SK-N-SH (cell line): ENCODE data around the gene ID1. TPM values are rescaled to one million over a fixed set of nuclear protein-coding genes. Genes with fewer than 3 reads are reported as not detected.

Experiments used
- CTCF ChIA-PET: fragments of 300-600, 350-600 bp; formaldehyde crosslinking; extraction: SDS; loops from one replicate; lab custom pipeline; 2021; lab: Yijun Ruan, JAX
- POLR2A ChIA-PET: fragments of 350-600 bp; sonication (Branson Sonifier 250); formaldehyde crosslinking; extraction: SDS; loops from one replicate; lab custom pipeline; 2020; ENCODE audit warnings: antibody characterized with exemption, inconsistent platforms; lab: Yijun Ruan, JAX
- DNase-seq: peaks from one replicate; pipeline ENCODE4 v3.0.0; 2012
- H2AFZ ChIP-seq: fragments of 200-600 bp; sonication (generic); 2 replicates; pipeline ENCODE4 v1.8.1; 2016; ENCODE audit warnings: antibody characterized with exemption, mild to moderate bottlenecking, low read depth
- H3F3A ChIP-seq: fragments of 200-600 bp; sonication (generic); replicated peaks from 2 replicates; pipeline ENCODE3; 2016; ENCODE audit warnings: antibody characterized with exemption, mild to moderate bottlenecking; ENCODE audit not compliant: insufficient read depth
- H3K27ac ChIP-seq, 2 experiments: fragments of 200-500 bp in 1 of 2; fragments of 200-600 bp in 1 of 2; sonication (Bioruptor generic) in 1 of 2; sonication (generic), shearing (Covaris generic) in 1 of 2; 2 replicates each; pipeline versions ENCODE4 v1.5.1 to v1.6.1; 2014 to 2016; ENCODE audit warnings: low read depth in 2 of 2, inconsistent platforms in 1 of 2, low read length in 1 of 2, mild to moderate bottlenecking in 1 of 2, mixed read lengths in 1 of 2
- H3K27me3 ChIP-seq: fragments of 200-600 bp; sonication (generic), shearing (Covaris generic); 2 replicates; pipeline ENCODE4 v1.6.1; 2016; ENCODE audit warnings: mixed run types; ENCODE audit not compliant: insufficient read depth
- H3K36me3 ChIP-seq, 2 experiments: fragments of 200-500 bp in 1 of 2; fragments of 200-600 bp in 1 of 2; sonication (Bioruptor generic) in 1 of 2; sonication (generic) in 1 of 2; replicated peaks in 1 of 2; 2 replicates each; pipeline versions ENCODE3 to v1.5.1; 2014 to 2016; ENCODE audit warnings: low read length in 1 of 2, mild to moderate bottlenecking in 1 of 2; ENCODE audit not compliant: insufficient read depth in 2 of 2, control insufficient read depth in 1 of 2
- H3K4me1 ChIP-seq, 2 experiments: fragments of 200-500 bp in 1 of 2; fragments of 200-600 bp in 1 of 2; sonication (Bioruptor generic) in 1 of 2; sonication (generic), shearing (Covaris generic) in 1 of 2; 2 replicates each; pipeline versions ENCODE4 v1.5.1 to v1.6.1; 2014 to 2016; ENCODE audit warnings: low read depth in 1 of 2, low read length in 1 of 2, mixed run types in 1 of 2; ENCODE audit not compliant: insufficient read depth in 2 of 2, control insufficient read depth in 1 of 2
- H3K4me2 ChIP-seq: fragments of 200-600 bp; sonication (generic), shearing (Covaris generic); 2 replicates; pipeline ENCODE4 v1.6.1; 2017; ENCODE audit warnings: mixed run types
- H3K4me3 ChIP-seq, 2 experiments: fragments of 200-500 bp in 1 of 2; fragments of 200-600 bp in 1 of 2; sonication (Bioruptor generic) in 1 of 2; sonication (generic), shearing (Covaris generic) in 1 of 2; 2 replicates each; pipeline versions ENCODE4 v1.5.1 to v1.8.1; 2014 to 2016; ENCODE audit warnings: low read depth in 2 of 2, inconsistent platforms in 1 of 2, low read length in 1 of 2, mild to moderate bottlenecking in 1 of 2, mixed read lengths in 1 of 2, moderate library complexity in 1 of 2
- H3K79me2 ChIP-seq: fragments of 200-600 bp; sonication (generic); 2 replicates; pipeline ENCODE4 v1.8.1; 2017; ENCODE audit warnings: mild to moderate bottlenecking; ENCODE audit not compliant: insufficient read depth
- H3K9ac ChIP-seq: fragments of 200-600 bp; sonication (generic); 2 replicates; pipeline ENCODE4 v1.6.1; 2017; ENCODE audit warnings: mixed run types
- H3K9me2 ChIP-seq: fragments of 200-600 bp; sonication (generic); 2 replicates; pipeline ENCODE4 v1.6.1; 2017; ENCODE audit warnings: mixed run types
- H3K9me3 ChIP-seq: fragments of 200-600 bp; sonication (generic); 2 replicates; pipeline ENCODE4 v1.6.1; 2017; ENCODE audit warnings: mixed run types, mild to moderate bottlenecking, moderate library complexity
- H4K20me1 ChIP-seq: fragments of 200-600 bp; sonication (generic); 2 replicates; pipeline ENCODE4 v1.6.1; 2017; ENCODE audit warnings: mild to moderate bottlenecking, mixed run types; ENCODE audit not compliant: insufficient read depth
- CHD2 ChIP-seq: fragments of 150-350 bp; IDR thresholded peaks from 2 replicates; pipeline ENCODE4 v1.6.1; 2018; ENCODE audit warnings: low read length; ENCODE audit not compliant: partially characterized antibody
- EP300 ChIP-seq, 2 experiments: IDR thresholded peaks; 2 replicates each; pipeline versions ENCODE4 v1.4.0 to v1.6.1; 2012; ENCODE audit warnings: borderline replicate concordance in 1 of 2, low read depth in 1 of 2, low read length in 1 of 2
- FOXJ3 ChIP-seq: sonication (generic); formaldehyde crosslinking; IDR thresholded peaks from 2 replicates; pipeline ENCODE4 v1.5.1; 2020; ENCODE audit warnings: mild to moderate bottlenecking, missing genetic modification reagents
- JUND ChIP-seq: IDR thresholded peaks from 2 replicates; pipeline ENCODE4 v1.4.0; 2012
- MEF2A ChIP-seq: IDR thresholded peaks from 2 replicates; pipeline ENCODE4 v1.4.0; 2012; ENCODE audit warnings: low read depth, borderline replicate concordance
- POLR2AphosphoS5 ChIP-seq: IDR thresholded peaks from 2 replicates; pipeline ENCODE4 v1.6.1; 2012; ENCODE audit warnings: low read depth, low read length
- RCOR1 ChIP-seq: fragments of 150-350 bp; IDR thresholded peaks from 2 replicates; pipeline ENCODE4 v1.6.1; 2017; ENCODE audit warnings: antibody characterized with exemption, low read length
- TCF12 ChIP-seq: IDR thresholded peaks from 2 replicates; pipeline ENCODE4 v1.4.0; 2012
- TEAD4 ChIP-seq: IDR thresholded peaks from 2 replicates; pipeline ENCODE4 v1.4.0; 2012; ENCODE audit warnings: mild to moderate bottlenecking, borderline replicate concordance; ENCODE audit not compliant: insufficient read depth
- YY1 ChIP-seq: IDR thresholded peaks from 2 replicates; pipeline ENCODE4 v1.4.0; 2012; ENCODE audit warnings: low read depth, mild to moderate bottlenecking
- WGBS: methylation state at CpG from one replicate; pipeline ENCODE4 v1.1.6; 2017; ENCODE audit warnings: low lambda C conversion rate; 5-methylcytosine and 5-hydroxymethylcytosine counted together
- polyA plus RNA-seq, 3 experiments: library from polyadenylated mRNA; depleted of rRNA; stranded (reverse); fragments of >200 nt; gene quantifications; 2 replicates each; pipeline ENCODE4 v1.2.3, GENCODE V29; 2012
- TF ChIP-seq, protein P1 (sequence below): fragments of 150-350 bp; IDR thresholded peaks from 2 replicates; pipeline ENCODE4 v1.6.1; 2017; ENCODE audit warnings: antibody characterized with exemption, low read length, low read depth, borderline replicate concordance
- TF ChIP-seq, protein P2 (sequence below): IDR thresholded peaks from 2 replicates; pipeline ENCODE4 v1.4.0; 2012; ENCODE audit warnings: low read depth, borderline replicate concordance
- TF ChIP-seq, protein P3 (sequence below): fragments of 200-600 bp; sonication (generic); IDR thresholded peaks from 2 replicates; pipeline ENCODE4 v1.6.1; 2017; ENCODE audit warnings: antibody characterized with exemption, mild to moderate bottlenecking, moderate library complexity

The ID1 gene
- polyA plus RNA-seq, 1 of the 3 experiments (the other 2 are of a cell fraction), result 493 TPM

- H3K9me3 ChIP-seq, result no peaks in the 10 kb centered on the region
- 98% methylated on average over 9 of the region's 9 CpGs for WGBS
- H3K4me2 ChIP-seq, result no peak overlapping the region
- H3F3A ChIP-seq, result peaks cover 15% of the 10 kb centered on the region
- no peaks in the 10 kb centered on the region for H3K36me3 ChIP-seq
- H3K4me1 ChIP-seq, result peaks cover 11 to 12% of the 10 kb centered on the region in 2 experiments
- POLR2A ChIA-PET, result interaction anchor here (1.2 kb wide), 1 partner anchor 161 kb away, joined by 3 read pairs; no protein-coding TSS in a partner anchor
- no peaks in the 10 kb centered on the region for H4K20me1 ChIP-seq
- H2AFZ ChIP-seq, result no peak overlapping the region
- no peaks in the 10 kb centered on the region for H3K27me3 ChIP-seq
- no peak overlapping the region for H3K9ac ChIP-seq
- no peak overlapping the region for H3K4me3 ChIP-seq
- peaks cover 9% of the 10 kb centered on the region; the same call in 1 of the 2 replicates for H3K79me2 ChIP-seq
- no peak for DNase-seq
- no peak for TF ChIP-seq JUND
- TF ChIP-seq, all 33 proteins: peak for 0
- Histone ChIP-seq H3K27ac (no peak overlapping the region), H3K9me2 (no peaks in the 10 kb centered on the region)
- CTCF ChIA-PET, result interaction anchor here (1.1 to 31.0 kb wide), 4 partner anchors 8 to 34 kb away, joined by 5 to 1802 read pairs (median 6); partner anchors contain the start of gene ID1
Measured at GRCh38 chr20:31577194-31577593, 27.9 kb upstream of the ID1 start.

DNA sequence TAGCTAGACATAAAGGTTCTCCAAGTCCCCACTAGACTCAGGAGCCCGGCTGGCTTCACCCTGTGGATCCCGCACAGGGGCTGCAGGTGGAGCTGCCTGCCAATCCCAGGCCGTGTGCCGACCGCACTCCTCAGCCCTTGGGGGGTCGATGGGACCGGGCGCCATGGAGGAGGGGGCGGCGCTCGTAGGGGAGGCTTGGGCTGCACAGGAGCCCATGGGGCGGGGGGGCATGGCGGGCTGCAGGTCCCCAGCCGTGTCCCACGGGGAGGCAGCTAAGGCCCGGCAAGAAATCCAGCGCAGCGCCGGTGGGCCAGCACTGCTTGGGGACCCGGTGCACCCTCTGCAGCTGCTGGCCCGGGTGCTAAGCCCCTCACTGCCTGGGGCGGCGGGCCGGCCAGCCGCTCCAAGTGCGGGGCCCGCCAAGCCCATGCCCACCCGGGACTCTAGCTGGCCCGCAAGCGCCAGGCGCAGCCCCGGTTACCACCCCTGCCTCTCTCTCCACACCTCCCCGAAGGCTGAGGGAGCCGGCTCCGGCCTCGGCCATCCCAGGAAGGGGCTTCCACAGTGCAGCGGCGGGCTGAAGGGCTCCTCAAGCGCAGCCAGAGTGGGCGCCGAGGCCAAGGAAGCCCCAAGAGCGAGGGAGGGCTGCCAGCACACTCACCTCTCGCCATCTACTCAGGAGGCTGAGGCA, 26.5 kb upstream of the ID1 start:
- no peak overlapping the region for H2AFZ ChIP-seq
- ChIA-PET POLR2A (interaction anchor here (1.4 to 1.7 kb wide), 2 partner anchors 18 to 26 kb away, joined by 3 to 8 read pairs; partner anchors contain the start of gene ID1), CTCF (interaction anchor here (1.8 to 31.0 kb wide), 2 partner anchors 9 to 33 kb away, joined by 5 to 1802 read pairs; partner anchors contain the start of gene ID1)
- peaks cover 3 to 5% of the 10 kb centered on the region in 2 experiments; a peak in 3 of 4 replicates for H3K4me1 ChIP-seq
- H3K27me3 ChIP-seq, result no peaks in the 10 kb centered on the region
- H3K9ac ChIP-seq, result no peak overlapping the region
- no peak overlapping the region for H3K27ac ChIP-seq
- H3K4me2 ChIP-seq, result no peak overlapping the region
- TF ChIP-seq, protein P1, sequence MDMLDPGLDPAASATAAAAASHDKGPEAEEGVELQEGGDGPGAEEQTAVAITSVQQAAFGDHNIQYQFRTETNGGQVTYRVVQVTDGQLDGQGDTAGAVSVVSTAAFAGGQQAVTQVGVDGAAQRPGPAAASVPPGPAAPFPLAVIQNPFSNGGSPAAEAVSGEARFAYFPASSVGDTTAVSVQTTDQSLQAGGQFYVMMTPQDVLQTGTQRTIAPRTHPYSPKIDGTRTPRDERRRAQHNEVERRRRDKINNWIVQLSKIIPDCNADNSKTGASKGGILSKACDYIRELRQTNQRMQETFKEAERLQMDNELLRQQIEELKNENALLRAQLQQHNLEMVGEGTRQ, result no peak
- TF ChIP-seq TCF12 (no peak), MEF2A (no peak), FOXJ3 (CRISPR knock-in tag) (no peak), CHD2 (no peak), YY1 (no peak), EP300 (IDR thresholded peaks at IDR 0.05; ENCODE audit: borderline replicate concordance in 1 of 2, low read depth in 1 of 2, low read length in 1 of 2) (no peak), RCOR1 (no peak), POLR2AphosphoS5 (no peak), TEAD4 (no peak)
- TF ChIP-seq, protein P2, sequence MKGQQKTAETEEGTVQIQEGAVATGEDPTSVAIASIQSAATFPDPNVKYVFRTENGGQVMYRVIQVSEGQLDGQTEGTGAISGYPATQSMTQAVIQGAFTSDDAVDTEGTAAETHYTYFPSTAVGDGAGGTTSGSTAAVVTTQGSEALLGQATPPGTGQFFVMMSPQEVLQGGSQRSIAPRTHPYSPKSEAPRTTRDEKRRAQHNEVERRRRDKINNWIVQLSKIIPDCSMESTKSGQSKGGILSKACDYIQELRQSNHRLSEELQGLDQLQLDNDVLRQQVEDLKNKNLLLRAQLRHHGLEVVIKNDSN, result no peak
- TF ChIP-seq, protein P3, sequence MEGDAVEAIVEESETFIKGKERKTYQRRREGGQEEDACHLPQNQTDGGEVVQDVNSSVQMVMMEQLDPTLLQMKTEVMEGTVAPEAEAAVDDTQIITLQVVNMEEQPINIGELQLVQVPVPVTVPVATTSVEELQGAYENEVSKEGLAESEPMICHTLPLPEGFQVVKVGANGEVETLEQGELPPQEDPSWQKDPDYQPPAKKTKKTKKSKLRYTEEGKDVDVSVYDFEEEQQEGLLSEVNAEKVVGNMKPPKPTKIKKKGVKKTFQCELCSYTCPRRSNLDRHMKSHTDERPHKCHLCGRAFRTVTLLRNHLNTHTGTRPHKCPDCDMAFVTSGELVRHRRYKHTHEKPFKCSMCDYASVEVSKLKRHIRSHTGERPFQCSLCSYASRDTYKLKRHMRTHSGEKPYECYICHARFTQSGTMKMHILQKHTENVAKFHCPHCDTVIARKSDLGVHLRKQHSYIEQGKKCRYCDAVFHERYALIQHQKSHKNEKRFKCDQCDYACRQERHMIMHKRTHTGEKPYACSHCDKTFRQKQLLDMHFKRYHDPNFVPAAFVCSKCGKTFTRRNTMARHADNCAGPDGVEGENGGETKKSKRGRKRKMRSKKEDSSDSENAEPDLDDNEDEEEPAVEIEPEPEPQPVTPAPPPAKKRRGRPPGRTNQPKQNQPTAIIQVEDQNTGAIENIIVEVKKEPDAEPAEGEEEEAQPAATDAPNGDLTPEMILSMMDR, result no peak
- 94% methylated on average over 7 of the region's 43 CpGs for WGBS
- DNase-seq, result no peak
- peaks cover 3% of the 10 kb centered on the region; the same call in 1 of the 2 replicates for H3K79me2 ChIP-seq
- no peak overlapping the region for H3K4me3 ChIP-seq
- peaks cover 11% of the 10 kb centered on the region for H3F3A ChIP-seq
- no peaks in the 10 kb centered on the region for H4K20me1 ChIP-seq
- H3K9me3 ChIP-seq, result no peaks in the 10 kb centered on the region
- H3K36me3 ChIP-seq, result no peaks in the 10 kb centered on the region
- no peaks in the 10 kb centered on the region for H3K9me2 ChIP-seq
